ENCODE measurements around the gene CACNA1E. TPM values are rescaled to one million over a fixed set of nuclear protein-coding genes. Genes with fewer than 3 reads are reported as not detected.

The CACNA1E gene
- total and polyA plus RNA-seq, 2 experiments from 2014 or later: 0.32 to 1.1 TPM

DNA sequence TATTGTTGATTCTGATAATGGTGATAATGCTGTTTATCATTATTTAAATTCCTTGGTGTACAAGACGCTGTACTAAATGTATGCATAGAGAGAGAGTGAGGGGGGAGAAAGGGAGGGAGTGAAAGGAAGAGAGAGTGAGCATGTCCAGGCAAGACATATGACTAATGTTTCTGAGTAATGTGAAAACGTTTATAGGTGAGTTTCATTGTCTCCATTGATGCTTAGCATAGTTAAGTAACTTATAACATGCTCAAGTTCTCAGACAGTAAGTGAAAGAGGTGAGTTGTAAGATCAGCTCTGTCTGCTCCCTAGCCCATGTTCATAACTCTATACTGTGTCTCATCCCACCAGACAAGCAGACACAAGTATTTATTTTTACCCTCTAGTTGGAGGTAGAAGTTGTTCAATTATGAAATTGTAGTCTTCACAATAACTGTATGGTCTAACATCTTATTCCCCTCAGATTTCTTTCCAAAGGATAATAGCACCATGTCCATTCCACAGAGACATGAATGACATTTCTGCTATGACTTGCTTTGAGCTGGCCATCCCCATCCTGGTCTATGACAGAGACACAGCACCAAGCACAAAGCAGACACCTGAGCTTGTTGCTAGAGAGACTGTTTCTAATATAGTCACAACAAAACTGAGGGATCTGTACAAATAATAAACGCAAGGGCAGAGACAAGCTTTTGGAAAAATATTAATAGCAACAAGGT lies 285.1 kb downstream of the CACNA1E start:
- no peaks in the 10 kb centered on the region for H3K36me3 Mint-ChIP-seq (ENCODE audit: low read depth)
- H3K4me2 ChIP-seq: no peak overlapping the region
- no peaks in the 10 kb centered on the region for H3K79me2 ChIP-seq (replicated peaks; ENCODE audit: insufficient read depth)
- H3K27ac ChIP-seq (ENCODE audit: low read depth): no peak overlapping the region
- H3K27ac Mint-ChIP-seq: no peak overlapping the region
- no peak for TF ChIP-seq EZH2 (IDR thresholded peaks at IDR 0.05; ENCODE audit: low read depth, unreplicated experiment)
- TF ChIP-seq ZNF114 (CRISPR knock-in tag; IDR thresholded peaks at IDR 0.05): no peak
- no peak for TF ChIP-seq CREB1 (CRISPR knock-in tag; IDR thresholded peaks at IDR 0.05; ENCODE audit: low read depth)
- TF ChIP-seq ETS1 (IDR thresholded peaks at IDR 0.05): no peak
- TF ChIP-seq EZH2phosphoT487 (IDR thresholded peaks at IDR 0.05; ENCODE audit: unreplicated experiment): no peak
- TF ChIP-seq, protein P1, sequence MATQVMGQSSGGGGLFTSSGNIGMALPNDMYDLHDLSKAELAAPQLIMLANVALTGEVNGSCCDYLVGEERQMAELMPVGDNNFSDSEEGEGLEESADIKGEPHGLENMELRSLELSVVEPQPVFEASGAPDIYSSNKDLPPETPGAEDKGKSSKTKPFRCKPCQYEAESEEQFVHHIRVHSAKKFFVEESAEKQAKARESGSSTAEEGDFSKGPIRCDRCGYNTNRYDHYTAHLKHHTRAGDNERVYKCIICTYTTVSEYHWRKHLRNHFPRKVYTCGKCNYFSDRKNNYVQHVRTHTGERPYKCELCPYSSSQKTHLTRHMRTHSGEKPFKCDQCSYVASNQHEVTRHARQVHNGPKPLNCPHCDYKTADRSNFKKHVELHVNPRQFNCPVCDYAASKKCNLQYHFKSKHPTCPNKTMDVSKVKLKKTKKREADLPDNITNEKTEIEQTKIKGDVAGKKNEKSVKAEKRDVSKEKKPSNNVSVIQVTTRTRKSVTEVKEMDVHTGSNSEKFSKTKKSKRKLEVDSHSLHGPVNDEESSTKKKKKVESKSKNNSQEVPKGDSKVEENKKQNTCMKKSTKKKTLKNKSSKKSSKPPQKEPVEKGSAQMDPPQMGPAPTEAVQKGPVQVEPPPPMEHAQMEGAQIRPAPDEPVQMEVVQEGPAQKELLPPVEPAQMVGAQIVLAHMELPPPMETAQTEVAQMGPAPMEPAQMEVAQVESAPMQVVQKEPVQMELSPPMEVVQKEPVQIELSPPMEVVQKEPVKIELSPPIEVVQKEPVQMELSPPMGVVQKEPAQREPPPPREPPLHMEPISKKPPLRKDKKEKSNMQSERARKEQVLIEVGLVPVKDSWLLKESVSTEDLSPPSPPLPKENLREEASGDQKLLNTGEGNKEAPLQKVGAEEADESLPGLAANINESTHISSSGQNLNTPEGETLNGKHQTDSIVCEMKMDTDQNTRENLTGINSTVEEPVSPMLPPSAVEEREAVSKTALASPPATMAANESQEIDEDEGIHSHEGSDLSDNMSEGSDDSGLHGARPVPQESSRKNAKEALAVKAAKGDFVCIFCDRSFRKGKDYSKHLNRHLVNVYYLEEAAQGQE (IDR thresholded peaks at IDR 0.05; ENCODE audit: unreplicated experiment): no peak
- no peak for TF ChIP-seq STAT1 (IDR thresholded peaks at IDR 0.05; ENCODE audit: unreplicated experiment)
- TF ChIP-seq, protein P2, sequence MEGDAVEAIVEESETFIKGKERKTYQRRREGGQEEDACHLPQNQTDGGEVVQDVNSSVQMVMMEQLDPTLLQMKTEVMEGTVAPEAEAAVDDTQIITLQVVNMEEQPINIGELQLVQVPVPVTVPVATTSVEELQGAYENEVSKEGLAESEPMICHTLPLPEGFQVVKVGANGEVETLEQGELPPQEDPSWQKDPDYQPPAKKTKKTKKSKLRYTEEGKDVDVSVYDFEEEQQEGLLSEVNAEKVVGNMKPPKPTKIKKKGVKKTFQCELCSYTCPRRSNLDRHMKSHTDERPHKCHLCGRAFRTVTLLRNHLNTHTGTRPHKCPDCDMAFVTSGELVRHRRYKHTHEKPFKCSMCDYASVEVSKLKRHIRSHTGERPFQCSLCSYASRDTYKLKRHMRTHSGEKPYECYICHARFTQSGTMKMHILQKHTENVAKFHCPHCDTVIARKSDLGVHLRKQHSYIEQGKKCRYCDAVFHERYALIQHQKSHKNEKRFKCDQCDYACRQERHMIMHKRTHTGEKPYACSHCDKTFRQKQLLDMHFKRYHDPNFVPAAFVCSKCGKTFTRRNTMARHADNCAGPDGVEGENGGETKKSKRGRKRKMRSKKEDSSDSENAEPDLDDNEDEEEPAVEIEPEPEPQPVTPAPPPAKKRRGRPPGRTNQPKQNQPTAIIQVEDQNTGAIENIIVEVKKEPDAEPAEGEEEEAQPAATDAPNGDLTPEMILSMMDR (conservative IDR thresholded peaks at IDR 0.05; ENCODE audit: low read depth in 2 of 2): no peak
- TF ChIP-seq POLR2AphosphoS5 (IDR thresholded peaks at IDR 0.05; ENCODE audit: low read depth): no peak
- no peak for TF ChIP-seq JUNB (IDR thresholded peaks at IDR 0.05; ENCODE audit: unreplicated experiment)
- H4K20me1 ChIP-seq (replicated peaks; ENCODE audit: insufficient read depth): no peaks in the 10 kb centered on the region
- H3K27me3 Mint-ChIP-seq (ENCODE audit: insufficient read depth, low read depth, poor library complexity): peaks cover 2% of the 10 kb centered on the region
- no peak overlapping the region for H2AFZ ChIP-seq
- ATAC-seq (no peak), DNase-seq (ENCODE audit: low spot score) (no peak)
- no peaks in the 10 kb centered on the region for H3K4me1 Mint-ChIP-seq
- H3F3A ChIP-seq (replicated peaks; ENCODE audit: low read depth): no peaks in the 10 kb centered on the region
- no peaks in the 10 kb centered on the region for H3K9me3 Mint-ChIP-seq
- peaks cover 11% of the 10 kb centered on the region; the same call in 1 of the 2 replicates for H3K9me2 ChIP-seq (ENCODE audit: insufficient read depth)
- H3K36me3 ChIP-seq (ENCODE audit: insufficient read depth): no peaks in the 10 kb centered on the region
- no peaks in the 10 kb centered on the region for H3K27me3 ChIP-seq (ENCODE audit: insufficient read depth)
- no peaks in the 10 kb centered on the region for H3K4me1 ChIP-seq (ENCODE audit: insufficient read depth)
- no peak overlapping the region for H3K4me3 Mint-ChIP-seq
- H3K4me3 ChIP-seq: no peak overlapping the region
